GM12865 (cell line): ENCODE measurements around the gene THSD4.

Source experiments
- DNase-seq: peaks from one replicate; pipeline ENCODE4 v3.0.0; 2010; ENCODE audit warnings: low read depth
- H3K4me3 ChIP-seq: 2 replicates; pipeline ENCODE4 v1.5.1; 2011; ENCODE audit warnings: mild to moderate bottlenecking, low read depth, low read length, control low read depth
- CTCF ChIP-seq: IDR thresholded peaks from 2 replicates; pipeline ENCODE4 v1.5.1; 2011; ENCODE audit warnings: low read length, control low read depth, low read depth, inconsistent platforms; ENCODE audit not compliant: insufficient read depth; ENCODE audit errors: missing control alignments

The THSD4 gene

GRCh38 chr15:71280206-71280605 is 164.9 kb downstream of the THSD4 start:
- DNase-seq: no peak
- H3K4me3 ChIP-seq: no peak overlapping the region
- TF ChIP-seq CTCF: no peak

GRCh38 chr15:71281256-71281655 is 166.0 kb downstream of the THSD4 start:
- no peak for DNase-seq
- H3K4me3 ChIP-seq: no peak overlapping the region
- no peak for TF ChIP-seq CTCF

GRCh38 chr15:71282076-71282475 is 166.8 kb downstream of the THSD4 start:
- TF ChIP-seq CTCF: no peak
- no peak overlapping the region for H3K4me3 ChIP-seq
- no peak for DNase-seq

- no peak overlapping the region for H3K4me3 ChIP-seq
- TF ChIP-seq CTCF: no peak
- DNase-seq: no peak
Measured at GRCh38 chr15:71288348-71288955, 173.2 kb downstream of the THSD4 start.

- no peak overlapping the region for H3K4me3 ChIP-seq
- no peak for DNase-seq
Measured at GRCh38 chr15:71290002-71290401, 174.7 kb downstream of the THSD4 start.

GRCh38 chr15:71290881-71291635 is 175.8 kb downstream of the THSD4 start:
- TF ChIP-seq CTCF: no peak
- DNase-seq: no peak
- H3K4me3 ChIP-seq: no peak overlapping the region

More at GRCh38 chr15:71290002-71290401, 174.7 kb downstream of the THSD4 start:
- TF ChIP-seq CTCF: no peak
